IPS-11a (cell line): ENCODE results near the gene SARS1.

ENCODE experiments used
- H3K4me3 ChIP-seq: one replicate; pipeline ENCODE4 v1.5.1; 2013; ENCODE audit warnings: low read depth, low read length, control low read depth

The SARS1 gene

GRCh38 chr1:109259674-109260557 lies 46.2 kb downstream of the SARS1 start:
- no peak overlapping the region for H3K4me3 ChIP-seq

GRCh38 chr1:109261006-109261405 lies 47.3 kb downstream of the SARS1 start:
- no peak overlapping the region for H3K4me3 ChIP-seq

GRCh38 chr1:109261578-109261977 lies 47.9 kb downstream of the SARS1 start:
- H3K4me3 ChIP-seq, result no peak overlapping the region

GRCh38 chr1:109262231-109263055 lies 48.7 kb downstream of the SARS1 start:
- no peak overlapping the region for H3K4me3 ChIP-seq

GRCh38 chr1:109263234-109263596 lies 49.5 kb downstream of the SARS1 start:
- no peak overlapping the region for H3K4me3 ChIP-seq

- no peak overlapping the region for H3K4me3 ChIP-seq
These were observed 50.1 kb downstream of the SARS1 start for GRCh38 chr1:109263597-109264378.

- H3K4me3 ChIP-seq, result no peak overlapping the region
These were observed 50.6 kb downstream of the SARS1 start for GRCh38 chr1:109264379-109264755.

- no peak overlapping the region for H3K4me3 ChIP-seq
These were observed 51.3 kb downstream of the SARS1 start for GRCh38 chr1:109265016-109265415.

- H3K4me3 ChIP-seq, result no peak overlapping the region
These were observed 52.1 kb downstream of the SARS1 start for GRCh38 chr1:109265741-109266330.

- no peak overlapping the region for H3K4me3 ChIP-seq
These were observed 53.2 kb downstream of the SARS1 start for GRCh38 chr1:109266965-109267364.

- no peak overlapping the region for H3K4me3 ChIP-seq
These were observed 54.1 kb downstream of the SARS1 start for GRCh38 chr1:109267743-109268300.

- H3K4me3 ChIP-seq, result no peak overlapping the region
These were observed 54.9 kb downstream of the SARS1 start for GRCh38 chr1:109268431-109269211.

- H3K4me3 ChIP-seq, result no peak overlapping the region
These were observed 55.7 kb downstream of the SARS1 start for GRCh38 chr1:109269212-109269980.

- no peak overlapping the region for H3K4me3 ChIP-seq
These were observed 56.4 kb downstream of the SARS1 start for GRCh38 chr1:109269981-109270622.

- H3K4me3 ChIP-seq, result no peak overlapping the region
These were observed 57.1 kb downstream of the SARS1 start for GRCh38 chr1:109270623-109271317.

- no peak overlapping the region for H3K4me3 ChIP-seq
These were observed 57.7 kb downstream of the SARS1 start for GRCh38 chr1:109271458-109271857.

- H3K4me3 ChIP-seq, result no peak overlapping the region
These were observed 58.5 kb downstream of the SARS1 start for GRCh38 chr1:109272021-109272799.
